Measurements from ENCODE around the gene PPP1R14B.

PPP1R14B gene

GRCh38 chr11:64281957-64282770 lies 35.4 kb upstream of the PPP1R14B start:
- no peak for DNase-seq

GRCh38 chr11:64278576-64279190 lies 31.9 kb upstream of the PPP1R14B start:
- no peak for DNase-seq

GRCh38 chr11:64276653-64277431 lies 30.1 kb upstream of the PPP1R14B start:
- DNase-seq: no peak

GRCh38 chr11:64275841-64276240 lies 29.1 kb upstream of the PPP1R14B start:
- no peak for DNase-seq

DNA sequence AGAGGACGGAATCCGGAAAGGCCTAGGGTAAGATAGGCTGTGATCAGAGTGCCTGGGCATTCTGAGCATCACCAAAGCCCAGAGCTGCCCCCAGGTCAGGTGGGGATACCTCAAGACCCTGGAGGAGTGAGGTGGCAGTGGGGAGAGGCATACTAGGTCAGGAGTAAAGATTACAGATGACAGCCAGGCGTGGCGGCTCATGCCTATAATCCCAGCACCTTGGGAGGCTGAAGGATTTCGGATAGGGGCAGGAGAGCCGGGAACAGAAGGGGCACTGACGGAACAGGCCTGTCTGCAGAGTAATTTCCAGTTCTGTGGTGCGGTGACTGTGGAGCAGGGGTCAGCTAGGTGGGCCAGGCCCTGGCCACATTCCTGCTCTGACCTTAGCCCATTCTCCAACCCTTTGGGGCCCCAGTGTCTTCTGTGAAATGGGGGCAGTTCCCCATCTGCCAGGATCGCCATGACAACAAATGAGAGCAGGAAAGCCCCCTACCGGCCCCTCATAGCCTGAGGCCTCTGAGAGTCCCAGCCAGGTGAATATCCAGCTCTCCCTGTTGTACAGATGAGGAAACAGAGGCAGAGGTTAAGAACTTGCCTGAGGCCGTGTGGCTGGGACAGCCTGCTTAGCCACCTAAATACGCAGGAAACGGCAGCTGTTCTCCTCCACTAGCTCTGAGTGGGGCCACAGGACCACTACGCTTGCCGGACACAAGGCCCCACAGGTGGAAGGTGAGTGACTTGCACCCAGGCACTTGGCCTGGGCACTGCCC lies 28.5 kb upstream of the PPP1R14B start:
- no peak for DNase-seq

- peak; percentile 93 for DNase-seq
Measured at GRCh38 chr11:64269540-64270220, 22.9 kb upstream of the PPP1R14B start.

- DNase-seq: no peak
Measured at GRCh38 chr11:64268893-64269539, 22.3 kb upstream of the PPP1R14B start.

GRCh38 chr11:64268025-64268892 lies 21.5 kb upstream of the PPP1R14B start:
- DNase-seq: no peak

DNA sequence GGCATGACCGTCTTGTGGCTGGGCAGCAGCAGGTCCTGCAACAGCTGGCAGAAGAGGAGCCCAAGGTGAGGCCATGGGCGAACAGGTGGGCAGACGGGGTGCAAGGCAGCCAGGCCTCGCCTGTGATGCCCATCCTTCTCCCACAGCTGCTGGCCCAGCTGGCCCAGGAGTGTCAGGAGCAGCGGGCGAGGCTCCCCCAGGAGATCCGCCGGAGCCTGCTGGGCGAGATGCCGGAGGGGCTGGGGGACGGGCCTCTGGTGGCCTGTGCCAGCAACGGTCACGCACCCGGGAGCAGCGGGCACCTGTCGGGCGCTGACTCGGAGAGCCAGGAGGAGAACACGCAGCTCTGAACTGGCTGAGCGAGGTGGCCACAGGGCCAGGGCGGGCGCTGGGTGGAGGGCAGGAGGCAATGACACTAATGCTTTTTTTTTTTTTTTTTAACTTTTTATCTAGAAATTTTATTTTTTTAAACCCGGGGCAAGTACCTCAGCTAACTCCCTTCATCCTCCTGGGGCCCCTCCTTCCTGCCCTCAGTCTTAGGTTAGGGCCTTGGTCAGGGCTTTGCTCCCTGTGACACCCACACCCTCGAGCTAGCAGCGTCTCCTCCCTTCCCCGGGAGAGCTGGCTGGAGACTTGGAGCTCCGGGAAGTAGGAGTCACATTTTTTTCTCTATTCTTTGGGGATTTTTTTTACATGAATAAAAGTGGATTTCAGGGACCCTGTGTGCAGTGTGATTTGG lies 20.6 kb upstream of the PPP1R14B start:
- DNase-seq: no peak

GRCh38 chr11:64266339-64266738 lies 19.6 kb upstream of the PPP1R14B start:
- no peak for DNase-seq

GRCh38 chr11:64265176-64266160 lies 18.7 kb upstream of the PPP1R14B start:
- no peak for DNase-seq

- DNase-seq: no peak
Measured at GRCh38 chr11:64264371-64264852, 17.7 kb upstream of the PPP1R14B start.

DNA sequence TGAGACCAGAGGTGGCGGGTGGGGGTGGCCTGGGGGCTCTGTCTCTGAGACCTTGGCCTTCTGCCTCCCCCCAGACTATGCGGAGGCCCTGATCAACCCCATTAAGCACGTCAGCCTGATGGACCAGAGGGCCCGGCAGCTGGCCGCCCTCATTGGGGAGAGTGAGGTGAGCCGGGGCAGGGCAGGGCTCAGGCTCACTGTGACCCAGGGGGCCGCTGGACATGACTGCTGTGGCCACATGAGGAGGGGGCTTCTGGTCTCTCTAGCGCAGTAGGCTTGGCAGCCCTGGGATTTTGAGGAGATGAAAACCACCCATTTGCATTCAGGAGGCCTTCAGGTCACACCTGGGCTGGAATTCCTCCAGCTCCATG lies 17.2 kb upstream of the PPP1R14B start:
- DNase-seq: no peak

DNA sequence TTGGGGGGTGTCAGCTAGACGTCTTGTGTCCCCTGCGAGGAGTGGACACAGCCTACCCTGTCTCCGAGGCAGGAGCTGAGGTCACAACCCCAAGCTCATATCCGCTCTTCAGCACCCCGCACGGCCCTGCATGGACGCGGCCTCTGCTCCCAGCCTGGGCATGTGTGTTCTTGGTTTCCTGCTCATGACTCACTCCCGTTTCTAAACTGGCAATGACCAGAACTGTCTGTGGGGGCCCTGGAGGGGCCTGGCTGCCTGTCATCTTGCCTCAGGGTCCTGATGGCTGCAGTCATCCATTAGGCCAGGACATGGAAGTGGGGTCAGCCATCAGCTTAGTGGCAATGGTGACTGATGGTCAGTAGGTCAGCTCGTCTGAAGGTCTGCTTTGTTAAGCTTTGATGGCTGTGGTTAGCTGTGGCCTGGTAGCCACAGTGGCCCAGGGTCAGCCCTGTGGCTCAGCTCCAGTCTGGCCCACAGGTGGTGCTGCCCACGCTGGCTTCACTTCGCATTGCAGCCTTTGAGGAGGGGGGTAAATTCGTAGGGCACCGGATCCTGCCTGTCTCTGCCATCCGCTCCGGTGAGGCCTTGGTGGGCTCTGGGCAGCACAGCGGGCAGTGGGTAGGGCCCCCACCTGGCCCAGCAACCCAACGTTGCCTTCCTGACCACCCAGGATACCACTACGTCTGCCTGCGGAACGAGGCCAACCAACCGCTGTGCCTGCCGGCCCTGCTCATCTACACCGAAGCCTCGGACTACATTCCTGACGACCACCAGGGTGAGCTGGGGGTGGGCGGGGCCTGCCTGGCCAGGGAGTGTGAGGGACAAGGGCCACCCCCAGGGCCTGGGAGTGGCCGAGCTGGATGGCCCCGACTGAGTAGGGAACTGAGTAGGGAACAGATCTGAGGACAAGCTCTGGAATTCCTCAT lies 16.5 kb upstream of the PPP1R14B start:
- no peak for DNase-seq

DNA sequence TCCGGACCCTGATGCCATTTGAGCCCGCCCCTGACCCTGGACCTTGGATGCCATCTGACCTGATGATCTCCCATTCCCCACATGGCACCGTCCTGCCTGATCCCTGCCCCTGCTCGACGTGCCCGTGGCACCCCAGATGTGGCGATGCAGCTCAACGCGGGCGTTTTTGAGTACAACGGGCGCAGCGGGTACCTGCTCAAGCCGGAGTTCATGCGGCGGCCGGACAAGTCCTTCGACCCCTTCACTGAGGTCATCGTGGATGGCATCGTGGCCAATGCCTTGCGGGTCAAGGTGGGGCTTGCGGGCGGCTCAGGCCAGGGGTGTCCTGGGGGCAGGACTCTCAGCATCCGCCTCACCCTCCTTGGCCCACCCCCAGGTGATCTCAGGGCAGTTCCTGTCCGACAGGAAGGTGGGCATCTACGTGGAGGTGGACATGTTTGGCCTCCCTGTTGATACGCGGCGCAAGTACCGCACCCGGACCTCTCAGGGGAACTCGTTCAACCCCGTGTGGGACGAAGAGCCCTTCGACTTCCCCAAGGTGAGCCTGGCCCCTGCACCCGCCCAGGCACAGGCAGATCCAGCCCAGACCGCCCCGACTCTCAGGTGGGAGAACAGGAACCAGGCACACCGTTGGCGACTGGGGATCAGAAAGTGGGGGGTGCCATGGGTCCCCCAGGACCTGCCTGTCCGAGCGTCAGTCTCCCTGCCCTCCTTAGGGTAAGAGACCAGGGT lies 15.7 kb upstream of the PPP1R14B start:
- no peak for DNase-seq

- no peak for DNase-seq
Measured at GRCh38 chr11:64261556-64262080, 14.9 kb upstream of the PPP1R14B start.

Data from NCI-H524 treated with DMSO at 0.1 percent for 48 hours (cell line).